Measurements from ENCODE around the gene MAP3K1.

DNA sequence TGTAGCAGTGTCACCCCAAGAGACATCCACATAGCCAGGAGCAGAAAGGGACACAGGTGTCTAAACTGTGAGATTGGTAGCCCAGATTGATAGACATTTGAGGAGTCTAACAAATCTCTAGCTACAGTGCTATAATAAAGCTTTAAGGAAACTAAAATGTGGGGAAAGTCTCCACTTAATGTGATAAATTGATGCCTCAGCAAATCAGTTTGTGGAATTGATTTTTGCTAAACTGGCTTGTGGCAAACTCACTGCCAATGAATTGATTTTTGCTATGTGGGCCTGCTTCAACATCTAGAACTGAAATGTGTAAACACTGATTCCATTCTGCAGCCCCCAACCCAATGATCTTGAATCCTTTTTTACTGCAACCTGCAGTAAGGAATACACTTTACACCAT is 16.8 kb upstream of the MAP3K1 start:
- TF ChIP-seq SP1 (IDR thresholded peaks at IDR 0.05; ENCODE audit: low read depth) (no peak), MAX (IDR thresholded peaks at IDR 0.05) (no peak)
